Thyroid gland (tissue), 4 donors: ENCODE results near the gene SLC25A33.

Experiments
- CTCF ChIP-seq, 6 experiments: fragments of 200-600 bp in 3 of 6; fragments of 450-650 bp in 3 of 6; sonication (generic) in 3 of 6; IDR thresholded peaks; one replicate each; pipeline ENCODE4 v1.5.1; 2016 to 2019; ENCODE audit warnings: antibody characterized with exemption in 6 of 6, mild to moderate bottlenecking in 2 of 6, inconsistent platforms in 1 of 6, moderate library complexity in 1 of 6
- POLR2A ChIP-seq, 2 donors: fragments of 450-650 bp; IDR thresholded peaks; one replicate each; pipeline ENCODE4 v1.6.1; 2017; ENCODE audit warnings: antibody characterized with exemption in 2 of 2, mild to moderate bottlenecking in 2 of 2, moderate library complexity in 1 of 2

DNA sequence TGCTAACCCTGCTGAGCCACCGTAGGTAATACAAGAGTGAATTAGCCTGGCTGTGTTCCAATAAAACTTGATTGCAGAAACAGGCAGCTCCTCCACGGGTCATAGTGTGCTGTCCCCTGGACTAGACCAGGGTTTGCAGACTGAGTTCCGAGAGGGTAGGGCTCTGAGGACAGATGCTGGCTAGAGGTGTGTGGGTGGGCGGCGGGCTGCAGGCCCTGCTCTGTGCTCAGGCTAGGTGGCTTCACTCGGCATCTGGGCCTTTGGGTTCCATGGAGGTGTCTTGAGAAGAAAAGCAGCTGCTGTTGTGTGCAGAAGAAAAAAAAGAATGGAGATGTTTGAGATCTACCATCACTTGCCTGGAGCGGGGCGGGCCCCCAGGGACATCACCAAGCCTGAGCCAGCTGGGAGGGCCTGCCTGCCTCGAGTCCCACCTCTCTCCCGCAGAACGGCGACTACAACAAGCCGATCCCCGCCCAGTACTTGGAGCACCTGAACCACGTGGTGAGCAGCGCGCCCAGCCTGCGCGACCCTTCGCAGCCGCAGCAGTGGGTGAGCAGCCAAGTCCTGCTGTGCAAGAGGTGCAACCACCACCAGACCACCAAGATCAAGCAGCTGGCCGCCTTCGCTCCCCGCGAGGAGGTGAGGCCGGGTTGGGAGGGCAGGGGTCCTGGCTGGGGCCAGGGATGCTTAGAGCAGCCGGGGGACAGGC is 57.3 kb downstream of the SLC25A33 start:
- TF ChIP-seq CTCF (IDR thresholded peaks at IDR 0.05) = no peak
- TF ChIP-seq POLR2A (IDR thresholded peaks at IDR 0.05) = no peak
